ENCODE measurements around the gene ZSCAN31. TPM values are rescaled to one million over a fixed set of nuclear protein-coding genes. Genes with fewer than 3 reads are reported as not detected.

ZSCAN31 gene
- total and polyA plus RNA-seq, 9 of the 15 experiments (the other 6 are each of a cell fraction or from before 2014, with no cell fraction given): 3.9 to 12.1 (median 7.0) TPM

- no peak for TF ChIP-seq KAT2B (IDR thresholded peaks at IDR 0.05; ENCODE audit: low read depth, low read length)
- peak; percentile 30 for TF ChIP-seq KDM5B (IDR thresholded peaks at IDR 0.05; ENCODE audit: insufficient replicate concordance, low read depth, low read length)
- peak; percentile 6; the same call in 1 of the 2 replicates for TF ChIP-seq THAP12 (CRISPR knock-in tag; IDR thresholded peaks at IDR 0.05)
- TF ChIP-seq ZNF143 (CRISPR knock-in tag; IDR thresholded peaks at IDR 0.05): peak; percentile 24; the same call in 1 of the 2 replicates
- TF ChIP-seq ZNF444 (CRISPR knock-in tag; IDR thresholded peaks at IDR 0.05): peak; percentile 91
- peak; percentile 97 for TF ChIP-seq HINFP (tag; conservative IDR thresholded peaks at IDR 0.05; ENCODE audit: low read depth)
- no peak for TF ChIP-seq SRSF7 (optimal IDR thresholded peaks at IDR 0.05; ENCODE audit: low read depth, low read length)
- TF ChIP-seq ETV5 (CRISPR knock-in tag; IDR thresholded peaks at IDR 0.05; ENCODE audit: low read depth): no peak
- no peak for TF ChIP-seq STAT5A (IDR thresholded peaks at IDR 0.05; ENCODE audit: borderline replicate concordance, low read length)
- TF ChIP-seq ZNF584 (CRISPR knock-in tag; IDR thresholded peaks at IDR 0.05; ENCODE audit: low read depth): peak; percentile 99
- peak; percentile 85; the same call in 1 of the 2 replicates for TF ChIP-seq ELK3 (CRISPR knock-in tag; IDR thresholded peaks at IDR 0.05)
- 0 out of 2 replicates have a peak, but pooled peaks have one; percentile 12 for TF ChIP-seq NCOA1 (IDR thresholded peaks at IDR 0.05; ENCODE audit: low read depth)
- TF ChIP-seq ZBTB17 (CRISPR knock-in tag; IDR thresholded peaks at IDR 0.05): peak; percentile 93
- TF ChIP-seq GTF2B (IDR thresholded peaks at IDR 0.05; ENCODE audit: extremely low read depth, insufficient read length): no peak
- no peak for TF ChIP-seq TARDBP (IDR thresholded peaks at IDR 0.05)
- TF ChIP-seq PRMT5 (CRISPR knock-in tag; IDR thresholded peaks at IDR 0.05): no peak
- TF ChIP-seq CBFA2T2 (conservative IDR thresholded peaks at IDR 0.05): 0 out of 2 replicates have a peak, but pooled peaks have one; percentile 8
- TF ChIP-seq TFE3 (CRISPR knock-in tag; IDR thresholded peaks at IDR 0.05): no peak
- no peak for TF ChIP-seq NR2C2 (CRISPR knock-in tag; IDR thresholded peaks at IDR 0.05)
- peak; percentile 92 for TF ChIP-seq NR2C2 (tag; IDR thresholded peaks at IDR 0.05)
- no peak for TF ChIP-seq IRF2 (CRISPR knock-in tag; IDR thresholded peaks at IDR 0.05)
These were observed 18.2 kb upstream of the ZSCAN31 start (continued) for GRCh38 chr6:28353981-28354676.

Measured in K562 (cell line).